GM10266 (cell line): ENCODE data around the gene LRRC45.
"Not testable (repeated sequence)": the region's sequence is repeated elsewhere in the genome, so short reads cannot be mapped to it uniquely, and the experiment has no call there.

ENCODE experiments used
- DNase-seq: peaks from one replicate; pipeline ENCODE4 v3.0.0; 2012; ENCODE audit errors: extremely low spot score
- TF ChIP-seq, protein P1 (sequence below): IDR thresholded peaks from 2 replicates; pipeline ENCODE4 v1.5.1; 2012; ENCODE audit warnings: mild to moderate bottlenecking, low read depth; ENCODE audit not compliant: control insufficient read depth, insufficient read depth; ENCODE audit errors: missing control alignments

Gene LRRC45

DNA sequence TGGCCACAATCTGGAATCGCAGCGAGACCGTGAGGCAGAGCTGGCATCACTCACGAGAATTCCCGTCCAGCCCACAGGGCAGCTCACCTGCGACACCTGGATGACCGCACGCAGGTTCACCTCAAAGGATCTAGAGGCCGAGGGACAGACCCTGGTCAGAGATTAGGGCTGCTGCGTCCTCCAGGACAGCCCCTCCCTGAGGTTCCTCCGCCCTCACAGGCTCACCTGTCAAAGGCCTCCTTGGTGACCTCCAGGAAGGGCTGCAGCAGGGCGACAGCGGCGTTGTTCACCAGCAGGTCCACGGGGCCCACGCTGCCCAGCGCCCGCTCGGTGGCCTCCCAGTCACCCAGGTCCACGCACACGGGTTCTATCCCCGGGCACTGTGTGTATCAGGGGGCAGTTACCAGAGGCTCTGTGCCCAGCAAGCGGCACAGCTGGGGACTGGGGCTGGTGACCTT, 13.6 kb downstream of the LRRC45 start:
- TF ChIP-seq, protein P1, sequence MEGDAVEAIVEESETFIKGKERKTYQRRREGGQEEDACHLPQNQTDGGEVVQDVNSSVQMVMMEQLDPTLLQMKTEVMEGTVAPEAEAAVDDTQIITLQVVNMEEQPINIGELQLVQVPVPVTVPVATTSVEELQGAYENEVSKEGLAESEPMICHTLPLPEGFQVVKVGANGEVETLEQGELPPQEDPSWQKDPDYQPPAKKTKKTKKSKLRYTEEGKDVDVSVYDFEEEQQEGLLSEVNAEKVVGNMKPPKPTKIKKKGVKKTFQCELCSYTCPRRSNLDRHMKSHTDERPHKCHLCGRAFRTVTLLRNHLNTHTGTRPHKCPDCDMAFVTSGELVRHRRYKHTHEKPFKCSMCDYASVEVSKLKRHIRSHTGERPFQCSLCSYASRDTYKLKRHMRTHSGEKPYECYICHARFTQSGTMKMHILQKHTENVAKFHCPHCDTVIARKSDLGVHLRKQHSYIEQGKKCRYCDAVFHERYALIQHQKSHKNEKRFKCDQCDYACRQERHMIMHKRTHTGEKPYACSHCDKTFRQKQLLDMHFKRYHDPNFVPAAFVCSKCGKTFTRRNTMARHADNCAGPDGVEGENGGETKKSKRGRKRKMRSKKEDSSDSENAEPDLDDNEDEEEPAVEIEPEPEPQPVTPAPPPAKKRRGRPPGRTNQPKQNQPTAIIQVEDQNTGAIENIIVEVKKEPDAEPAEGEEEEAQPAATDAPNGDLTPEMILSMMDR: no peak
- no peak for DNase-seq

- TF ChIP-seq, protein P1: peak; percentile 91
- peak; percentile 98 for DNase-seq
These were observed 14.2 kb downstream of the LRRC45 start, which contains the start of gene DCXR for GRCh38 chr17:82037092-82037888. TSS of gene DCXR (minus strand) at chr17:82037697. CDS start at chr17:82037682, 15 bp downstream.

- no peak for DNase-seq
- TF ChIP-seq, protein P1: no peak
These were observed 14.7 kb downstream of the LRRC45 start for GRCh38 chr17:82037889-82038195.

DNA sequence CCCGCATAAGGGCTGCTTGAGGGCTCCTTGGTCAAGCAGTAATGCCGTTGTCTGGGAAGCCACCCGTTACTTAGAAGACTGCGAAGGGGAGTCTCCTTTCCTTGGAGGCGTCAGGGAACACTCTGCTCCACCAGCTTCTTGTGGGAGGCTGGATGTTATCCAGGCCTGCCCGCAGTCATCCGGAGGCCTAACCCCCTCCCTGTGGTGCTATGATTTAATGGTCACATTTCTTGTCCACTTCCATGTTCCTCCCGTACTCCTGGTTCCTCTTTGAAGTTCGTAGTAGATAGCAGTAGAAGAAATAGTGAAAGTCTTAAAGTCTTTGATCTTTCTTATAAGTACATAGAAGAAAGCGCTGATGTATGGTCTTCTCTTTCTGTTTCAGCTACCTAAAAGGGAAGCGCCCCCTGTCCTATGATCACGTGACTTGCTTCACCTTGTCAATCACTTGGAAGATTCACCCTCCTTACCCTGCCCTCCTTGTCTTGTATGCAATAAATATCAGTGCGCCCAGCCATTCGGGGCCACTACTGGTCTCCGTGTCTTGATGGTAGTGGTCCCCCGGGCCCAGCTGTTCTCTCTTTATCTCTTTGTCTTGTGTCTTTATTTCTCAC, 15.8 kb downstream of the LRRC45 start:
- not testable (repeated sequence) for DNase-seq

GRCh38 chr17:82039695-82040299, 16.7 kb downstream of the LRRC45 start:
- DNase-seq: no peak
- TF ChIP-seq, protein P1: no peak

- DNase-seq: no peak
- TF ChIP-seq, protein P1: no peak
These were observed 18.2 kb downstream of the LRRC45 start for GRCh38 chr17:82041144-82041814.

GRCh38 chr17:82042649-82043048, 19.5 kb downstream of the LRRC45 start:
- TF ChIP-seq, protein P1: no peak
- DNase-seq: no peak
